Breast epithelium (tissue), 4 donors: ENCODE measurements around the gene C18orf32. TPM values are rescaled to one million over a fixed set of nuclear protein-coding genes. Genes with fewer than 3 reads are reported as not detected.
"Not testable (repeated sequence)": the region's sequence is repeated elsewhere in the genome, so short reads cannot be mapped to it uniquely, and the experiment has no call there.

ENCODE experiments used
- DNase-seq, 2 donors: peaks; one replicate each; pipeline ENCODE4 v3.0.0-alpha.2; 2019; ENCODE audit warnings: low spot score in 2 of 2
- H3K27ac ChIP-seq, 2 donors: fragments of 200-600 bp; sonication (generic) in 1 of 2; one replicate each; pipeline ENCODE4 v1.5.1; 2016 to 2019; ENCODE audit warnings: mild to moderate bottlenecking in 1 of 2
- H3K27me3 ChIP-seq, 2 donors: fragments of 200-600 bp; sonication (generic) in 1 of 2; one replicate each; pipeline versions ENCODE4 v1.5.1 to v1.6.0; 2017 to 2019; ENCODE audit warnings: control low read depth in 1 of 2, mild to moderate bottlenecking in 1 of 2
- H3K36me3 ChIP-seq: fragments of 200-600 bp; one replicate; pipeline ENCODE4 v1.5.1; 2019
- H3K4me1 ChIP-seq, 2 donors: fragments of 200-600 bp; sonication (generic); one replicate each; pipeline ENCODE4 v1.5.1; 2016 to 2019; ENCODE audit warnings: control low read depth in 1 of 2
- H3K4me3 ChIP-seq, 3 donors: fragments of 200-600 bp; sonication (generic); 1 replicate in 2 of 3; 2 replicates in 1 of 3; pipeline ENCODE4 v1.5.1; 2016 to 2019; ENCODE audit warnings: mild to moderate bottlenecking in 3 of 3, moderate library complexity in 2 of 3
- H3K9me3 ChIP-seq, 2 donors: fragments of 200-600 bp; sonication (generic) in 1 of 2; one replicate each; pipeline ENCODE4 v1.5.1; 2016 to 2019; ENCODE audit warnings: control low read depth in 1 of 2
- CTCF ChIP-seq, 3 donors: fragments of 450-650 bp; IDR thresholded peaks; one replicate each; pipeline ENCODE4 v1.5.1; 2016 to 2017; ENCODE audit warnings: antibody characterized with exemption in 3 of 3, mild to moderate bottlenecking in 3 of 3, moderate library complexity in 3 of 3
- POLR2A ChIP-seq: fragments of 450-650 bp; IDR thresholded peaks from one replicate; pipeline ENCODE4 v1.6.1; 2016; ENCODE audit warnings: antibody characterized with exemption, mild to moderate bottlenecking, moderate library complexity
- POLR2AphosphoS5 ChIP-seq, 3 donors: sonication (generic); formaldehyde crosslinking; IDR thresholded peaks; one replicate each; pipeline ENCODE4 v1.6.1; 2017; ENCODE audit warnings: antibody characterized with exemption in 3 of 3
- intact Hi-C: fragments of 100-400 bp; cut with DNase I; formaldehyde crosslinking; loops from one replicate; pipeline ENCODE4 v1.15.1; 2023; ENCODE audit warnings: low total_unique reads
- total RNA-seq, 3 donors: library from RNA; depleted of rRNA; stranded (reverse); fragments of >200 nt; gene quantifications; one replicate each; pipeline ENCODE4 v1.1.0, GENCODE V29; 2016

Gene C18orf32
- total RNA-seq, 3 donors from 2014 or later: 25.8 to 31.1 (median 28.5) TPM

- TF ChIP-seq CTCF (IDR thresholded peaks at IDR 0.05) (no peak), POLR2A (no peak), POLR2AphosphoS5 (IDR thresholded peaks at IDR 0.05) (no peak)
- DNase-seq: no peak
- Histone ChIP-seq H3K27ac (peak overlapping the region; percentile 88 to 91), H3K9me3 (no peaks in the 10 kb centered on the region), H3K4me1 (peaks cover 0 to 4% of the 10 kb centered on the region in 2 donors), H3K36me3 (no peaks in the 10 kb centered on the region), H3K4me3 (peak overlapping the region; percentile 87 to 98 (median 93)), H3K27me3 (no peaks in the 10 kb centered on the region)
- intact Hi-C loops: no loop called here
Observed at GRCh38 chr18:49460976-49461601, 25.9 kb downstream of the C18orf32 start.

GRCh38 chr18:49459404-49460171, 27.4 kb downstream of the C18orf32 start:
- TF ChIP-seq CTCF (IDR thresholded peaks at IDR 0.05): no peak
- Histone ChIP-seq H3K27ac (peak overlapping the region; percentile 88 to 91), H3K4me1 (peaks cover 0 to 4% of the 10 kb centered on the region in 2 donors), H3K36me3 (no peaks in the 10 kb centered on the region), H3K4me3 (peak overlapping the region; percentile 87 to 98 (median 93)), H3K9me3 (no peaks in the 10 kb centered on the region), H3K27me3 (no peaks in the 10 kb centered on the region)
- intact Hi-C loops: no loop called here
- DNase-seq: no peak

- TF ChIP-seq POLR2A (no peak), CTCF (IDR thresholded peaks at IDR 0.05) (no peak), POLR2AphosphoS5 (IDR thresholded peaks at IDR 0.05) (no peak)
- intact Hi-C loops: no loop called here
Observed at GRCh38 chr18:49457616-49458015, 29.4 kb downstream of the C18orf32 start.

GRCh38 chr18:49456794-49457193, 30.2 kb downstream of the C18orf32 start:
- H3K27ac ChIP-seq: peak overlapping the region in 1 of 2 donors; percentile 7

More at GRCh38 chr18:49457616-49458015, 29.4 kb downstream of the C18orf32 start:
- H3K4me3 ChIP-seq: no peak overlapping the region
- H3K27me3 ChIP-seq: no peaks in the 10 kb centered on the region
- H3K4me1 ChIP-seq: peaks cover 0 to 4% of the 10 kb centered on the region in 2 donors
- no peaks in the 10 kb centered on the region for H3K36me3 ChIP-seq
- DNase-seq: no peak
- no peaks in the 10 kb centered on the region for H3K9me3 ChIP-seq
- H3K27ac ChIP-seq: no peak overlapping the region

GRCh38 chr18:49452534-49452933, 34.5 kb downstream of the C18orf32 start:
- DNase-seq, H3K4me1 ChIP-seq, intact Hi-C loops, H3K27me3 ChIP-seq, H3K36me3 ChIP-seq, H3K4me3 ChIP-seq, H3K27ac ChIP-seq: not testable (repeated sequence)
- H3K9me3 ChIP-seq: peaks cover 25 to 44% of the 10 kb centered on the region in 2 donors

More at GRCh38 chr18:49456794-49457193, 30.2 kb downstream of the C18orf32 start:
- no peak for DNase-seq
- no peak overlapping the region for H3K4me3 ChIP-seq
- no peaks in the 10 kb centered on the region for H3K27me3 ChIP-seq
- H3K9me3 ChIP-seq: peaks cover 0 to 2% of the 10 kb centered on the region in 2 donors
- TF ChIP-seq CTCF (IDR thresholded peaks at IDR 0.05): no peak
- TF ChIP-seq POLR2A: no peak
- TF ChIP-seq POLR2AphosphoS5 (IDR thresholded peaks at IDR 0.05): no peak
- H3K36me3 ChIP-seq: no peaks in the 10 kb centered on the region
- intact Hi-C loops: no loop called here
- peaks cover 0 to 4% of the 10 kb centered on the region in 2 donors for H3K4me1 ChIP-seq
